NB4 (cell line): ENCODE measurements around the gene DNAI2.

Experiments
- DNase-seq: peaks from one replicate; pipeline ENCODE4 v3.0.0; 2010; ENCODE audit warnings: low read depth
- H3K4me3 ChIP-seq: one replicate; pipeline ENCODE4 v1.5.1; 2011; ENCODE audit warnings: mild to moderate bottlenecking, low read depth, low read length, moderate library complexity
- CTCF ChIP-seq: IDR thresholded peaks from one replicate; pipeline ENCODE4 v1.5.1; 2012; ENCODE audit warnings: low read depth, low read length
- MAX ChIP-seq: IDR thresholded peaks from 2 replicates; pipeline ENCODE4 v1.6.1; 2011; ENCODE audit warnings: low read depth, low read length
- MYC ChIP-seq: IDR thresholded peaks from 2 replicates; pipeline ENCODE4 v1.6.1; 2011; ENCODE audit warnings: low read depth, low read length
- POLR2A ChIP-seq: IDR thresholded peaks from 2 replicates; pipeline ENCODE4 v1.6.1; 2011; ENCODE audit warnings: mild to moderate bottlenecking; ENCODE audit not compliant: insufficient read length; ENCODE audit errors: extremely low read depth

DNAI2 gene

GRCh38 chr17:74324521-74324920 is 50.5 kb downstream of the DNAI2 start:
- no peak for DNase-seq
- H3K4me3 ChIP-seq = no peak overlapping the region
- TF ChIP-seq POLR2A (no peak), CTCF (no peak)

- no peak overlapping the region for H3K4me3 ChIP-seq
- TF ChIP-seq MAX (no peak), CTCF (no peak), MYC (no peak), POLR2A (no peak)
- no peak for DNase-seq
These were observed 51.3 kb downstream of the DNAI2 start for GRCh38 chr17:74325376-74325742.

GRCh38 chr17:74325743-74326379 is 51.8 kb downstream of the DNAI2 start, which contains the start of gene KIF19:
KIF19 (plus strand) TSS chr17:74326226; CDS start chr17:74326350, 124 bp downstream.
- no peak for TF ChIP-seq POLR2A
- TF ChIP-seq CTCF = no peak
- no peak for TF ChIP-seq MYC
- TF ChIP-seq MAX = no peak
- DNase-seq = no peak
- no peak within 1 kb of the TSS for H3K4me3 ChIP-seq

- no peak overlapping the region for H3K4me3 ChIP-seq
- no peak for DNase-seq
- no peak for TF ChIP-seq CTCF
- TF ChIP-seq MAX = no peak
- no peak for TF ChIP-seq MYC
- no peak for TF ChIP-seq POLR2A
These were observed 52.5 kb downstream of the DNAI2 start for GRCh38 chr17:74326506-74326905.

GRCh38 chr17:74328487-74328886 is 54.5 kb downstream of the DNAI2 start:
- no peak for DNase-seq
- TF ChIP-seq MAX (no peak), CTCF (no peak), POLR2A (no peak), MYC (no peak)
- H3K4me3 ChIP-seq = no peak overlapping the region

GRCh38 chr17:74329378-74329777 is 55.3 kb downstream of the DNAI2 start:
- H3K4me3 ChIP-seq = no peak overlapping the region
- DNase-seq = no peak
- TF ChIP-seq CTCF (no peak), POLR2A (no peak), MAX (no peak), MYC (no peak)
